SU-DHL-6 (cell line): Measurements from ENCODE around the gene CDC6.

ENCODE experiments used
- CTCF ChIP-seq: fragments of 200-600 bp; sonication (generic); IDR thresholded peaks from one replicate; pipeline ENCODE4 v1.5.1; 2017; ENCODE audit warnings: antibody characterized with exemption, mild to moderate bottlenecking, low read length, moderate library complexity; ENCODE audit not compliant: insufficient read depth, poor library complexity, severe bottlenecking
- EZH2phosphoT487 ChIP-seq: fragments of 200-600 bp; sonication (generic), shearing (Covaris generic); conservative IDR thresholded peaks from 2 replicates; pipeline ENCODE4 v1.6.1; 2018; ENCODE audit warnings: mild to moderate bottlenecking, antibody characterized with exemption, low read length, moderate library complexity, mixed read lengths

- TF ChIP-seq CTCF (no peak), EZH2phosphoT487 (no peak)
Measured at GRCh38 chr17:40265337-40265736, 22.3 kb upstream of the CDC6 start.
